LNCaP clone FGC (cell line): ENCODE measurements around the gene CACNA2D3.

Experiments used
- DNase-seq: peaks from one replicate; pipeline ENCODE4 v3.0.0-alpha.2; 2011; ENCODE audit warnings: low read depth
- H3K4me3 ChIP-seq: 2 replicates; pipeline ENCODE4 v1.5.1; 2011; ENCODE audit warnings: mild to moderate bottlenecking, low read depth, low read length, control low read depth
- TF ChIP-seq, protein P1 (sequence below): IDR thresholded peaks from 2 replicates; pipeline ENCODE4 v1.5.1; 2012; ENCODE audit warnings: mild to moderate bottlenecking; ENCODE audit not compliant: control insufficient read depth, insufficient read depth; ENCODE audit errors: extremely low read depth

Gene CACNA2D3

DNA sequence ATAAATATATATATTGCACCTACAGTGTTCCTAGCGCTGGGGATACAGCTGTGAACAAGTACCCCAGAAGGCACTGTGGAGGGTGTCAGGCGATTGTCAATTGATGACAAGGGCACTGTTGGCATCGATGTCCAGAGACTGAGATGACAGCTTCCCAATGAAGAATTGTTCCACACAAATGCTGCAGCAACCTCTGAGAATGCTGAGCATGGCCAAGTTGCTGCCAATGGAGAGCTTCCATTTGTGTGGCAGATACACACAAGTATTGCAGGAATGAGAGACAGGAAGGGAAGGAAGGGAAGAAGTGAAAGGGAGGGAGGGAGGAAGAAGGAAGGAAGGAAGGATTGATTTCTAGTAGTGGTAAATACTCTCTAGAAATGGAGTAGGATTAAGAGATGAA, 783.6 kb downstream of the CACNA2D3 start:
- TF ChIP-seq, protein P1, sequence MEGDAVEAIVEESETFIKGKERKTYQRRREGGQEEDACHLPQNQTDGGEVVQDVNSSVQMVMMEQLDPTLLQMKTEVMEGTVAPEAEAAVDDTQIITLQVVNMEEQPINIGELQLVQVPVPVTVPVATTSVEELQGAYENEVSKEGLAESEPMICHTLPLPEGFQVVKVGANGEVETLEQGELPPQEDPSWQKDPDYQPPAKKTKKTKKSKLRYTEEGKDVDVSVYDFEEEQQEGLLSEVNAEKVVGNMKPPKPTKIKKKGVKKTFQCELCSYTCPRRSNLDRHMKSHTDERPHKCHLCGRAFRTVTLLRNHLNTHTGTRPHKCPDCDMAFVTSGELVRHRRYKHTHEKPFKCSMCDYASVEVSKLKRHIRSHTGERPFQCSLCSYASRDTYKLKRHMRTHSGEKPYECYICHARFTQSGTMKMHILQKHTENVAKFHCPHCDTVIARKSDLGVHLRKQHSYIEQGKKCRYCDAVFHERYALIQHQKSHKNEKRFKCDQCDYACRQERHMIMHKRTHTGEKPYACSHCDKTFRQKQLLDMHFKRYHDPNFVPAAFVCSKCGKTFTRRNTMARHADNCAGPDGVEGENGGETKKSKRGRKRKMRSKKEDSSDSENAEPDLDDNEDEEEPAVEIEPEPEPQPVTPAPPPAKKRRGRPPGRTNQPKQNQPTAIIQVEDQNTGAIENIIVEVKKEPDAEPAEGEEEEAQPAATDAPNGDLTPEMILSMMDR: no peak
- no peak for DNase-seq
- H3K4me3 ChIP-seq: no peak overlapping the region

DNA sequence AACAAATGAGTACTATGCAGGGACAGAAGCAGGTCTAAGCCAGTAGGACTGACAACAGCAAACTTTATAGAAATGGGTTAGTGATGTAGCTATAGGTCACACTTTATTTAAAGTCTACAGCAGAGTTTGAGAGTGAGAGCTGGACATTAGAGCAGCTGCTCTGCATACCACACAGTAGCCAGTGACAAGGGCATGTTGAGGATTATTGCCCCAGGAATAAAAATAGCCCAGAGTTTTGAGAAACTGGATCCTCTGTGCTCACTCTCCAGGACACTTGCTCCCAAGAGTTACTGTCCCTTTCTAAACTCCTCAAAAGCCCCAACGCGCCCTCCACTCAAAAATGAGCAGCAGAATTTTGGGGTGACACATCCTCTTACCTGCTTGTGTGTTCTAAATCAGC, 784.4 kb downstream of the CACNA2D3 start:
- DNase-seq: no peak
- H3K4me3 ChIP-seq: no peak overlapping the region

DNA sequence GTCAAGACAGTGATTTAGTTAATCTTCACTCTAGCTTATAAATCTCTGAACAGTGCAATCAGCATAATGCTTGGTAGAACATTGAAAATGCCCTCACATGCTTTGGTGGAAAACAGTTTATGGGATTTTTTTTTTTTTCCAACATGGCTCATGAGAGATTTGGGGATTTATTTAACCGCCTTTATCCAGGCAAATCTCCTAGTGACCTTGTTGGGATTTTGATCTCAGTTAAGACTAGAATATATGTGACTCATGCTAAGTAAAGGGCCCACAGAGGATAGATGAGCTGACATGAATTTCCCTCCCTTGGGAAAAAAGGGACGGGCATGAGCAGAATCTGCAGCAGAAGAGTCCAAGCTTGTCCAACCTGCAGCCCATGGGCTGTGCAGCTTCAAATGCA, 786.8 kb downstream of the CACNA2D3 start:
- TF ChIP-seq, protein P1: no peak
- no peak for DNase-seq
- no peak overlapping the region for H3K4me3 ChIP-seq

More for the DNA sequence above, 784.4 kb downstream of the CACNA2D3 start:
- TF ChIP-seq, protein P1: no peak

DNA sequence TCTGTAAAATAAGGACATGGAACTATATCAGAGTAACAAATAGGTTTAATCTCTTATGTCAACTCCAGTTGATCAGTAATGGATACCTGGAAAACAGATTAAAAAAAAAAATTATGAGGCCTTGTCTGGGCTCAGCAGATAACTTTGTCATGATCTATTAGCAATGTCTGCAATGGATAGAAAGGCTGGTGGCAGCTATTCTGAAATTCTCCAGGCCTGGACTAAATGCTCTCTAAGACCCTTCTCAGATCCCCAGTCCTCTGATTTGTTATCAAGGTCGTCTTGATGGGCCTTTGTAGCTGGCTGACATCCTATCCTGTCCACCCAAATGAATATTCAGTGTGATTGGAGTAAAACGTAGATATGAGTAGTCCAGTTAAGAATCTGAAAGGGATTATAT, 791.8 kb downstream of the CACNA2D3 start:
- TF ChIP-seq, protein P1: no peak

DNA sequence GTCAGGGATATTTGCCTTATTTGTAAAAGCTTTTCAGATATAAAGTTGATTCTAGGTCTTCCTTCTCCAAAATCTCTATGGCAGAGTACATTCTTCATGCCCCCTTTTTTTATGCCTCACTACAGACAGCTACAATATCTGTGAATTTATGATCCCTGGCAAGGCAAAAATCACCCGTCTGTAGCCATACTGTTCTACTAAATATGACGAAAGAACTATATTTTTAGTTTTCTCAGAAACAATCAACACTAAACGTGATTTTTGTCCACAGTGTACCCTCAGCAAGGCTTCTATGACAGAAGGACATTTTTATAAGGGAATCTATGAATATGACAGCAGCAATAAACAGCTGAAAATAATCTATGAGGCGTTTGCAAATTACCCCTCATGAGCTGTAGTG, 792.8 kb downstream of the CACNA2D3 start:
- no peak for DNase-seq
- no peak overlapping the region for H3K4me3 ChIP-seq
- TF ChIP-seq, protein P1: no peak

More for the DNA sequence above, 791.8 kb downstream of the CACNA2D3 start:
- DNase-seq: no peak
- H3K4me3 ChIP-seq: no peak overlapping the region

DNA sequence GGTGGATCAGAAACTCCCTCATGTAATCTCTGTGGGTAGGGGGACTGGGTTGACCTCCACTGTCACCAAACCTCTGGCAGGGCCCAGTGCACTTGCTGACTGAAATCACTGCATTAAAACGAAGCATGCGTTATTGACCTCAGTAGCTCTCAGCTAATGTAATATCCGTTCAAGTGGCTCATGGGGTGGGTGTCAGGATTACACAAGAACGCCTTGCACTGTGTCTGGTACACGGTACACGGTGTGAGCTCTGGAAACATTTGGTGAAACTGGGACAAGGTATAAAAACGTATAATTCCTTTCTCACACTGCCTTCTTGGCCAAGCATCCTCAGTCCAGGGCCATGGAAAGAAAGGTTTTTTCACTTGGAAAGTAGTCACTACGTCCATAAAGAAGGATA, 793.6 kb downstream of the CACNA2D3 start:
- no peak for DNase-seq
- TF ChIP-seq, protein P1: no peak
- H3K4me3 ChIP-seq: no peak overlapping the region

DNA sequence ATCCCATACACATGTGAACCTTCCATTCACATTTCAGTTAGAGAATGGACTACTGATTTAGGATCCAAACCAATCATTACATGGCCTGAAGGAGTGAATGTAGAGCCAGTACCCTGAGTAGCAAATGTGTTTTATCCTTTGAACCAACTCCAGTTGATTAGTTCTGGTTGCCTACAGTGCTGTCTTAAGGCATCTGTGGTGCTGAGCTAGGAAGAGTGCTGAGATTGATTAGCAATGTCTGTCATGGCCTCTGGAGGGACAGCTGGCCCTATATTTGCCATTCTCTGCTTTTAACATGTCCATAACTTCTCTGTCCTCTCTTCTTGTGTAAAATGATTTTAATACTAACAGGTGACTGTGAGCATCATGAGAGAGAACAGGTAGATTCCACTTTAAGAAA, 794.4 kb downstream of the CACNA2D3 start:
- TF ChIP-seq, protein P1: no peak
- no peak for DNase-seq
- H3K4me3 ChIP-seq: no peak overlapping the region
